A549 (cell line): ENCODE measurements around the gene FAM151B. TPM values are rescaled to one million over a fixed set of nuclear protein-coding genes. Genes with fewer than 3 reads are reported as not detected.

ENCODE experiments used
- ATAC-seq, 2 experiments: fragments of 200-7000 bp in 1 of 2; fragments of >200 bp in 1 of 2; cut with Nextera tagmentation in 1 of 2; cut with Tn5 transposase in 1 of 2; 3 replicates each; pipeline versions ENCODE4 v1.8.0 to v1.9.1; 2018 to 2020; ENCODE audit warnings: mild to moderate bottlenecking in 1 of 2, moderate library complexity in 1 of 2
- CTCF ChIA-PET: fragments of 300-600 bp; sonication (Branson Sonifier 250); formaldehyde crosslinking; extraction: SDS; loops from one replicate; lab custom pipeline; 2021; ENCODE audit warnings: antibody characterized with exemption, inconsistent platforms; lab: Yijun Ruan, JAX
- POLR2A ChIA-PET: fragments of 350-600 bp; formaldehyde crosslinking; extraction: SDS; loops from one replicate; lab custom pipeline; 2021; ENCODE audit warnings: antibody characterized with exemption, inconsistent platforms; lab: Yijun Ruan, JAX
- DNase-seq, 2 experiments: peaks; one replicate each; pipeline versions ENCODE4 v3.0.0 to v3.0.0-alpha.2; 2011 to 2016; ENCODE audit warnings: low read depth in 1 of 2, low spot score in 1 of 2
- FAIRE-seq: peaks from 2 replicates; lab custom pipeline; 2011; peaks lifted over from hg19 to GRCh38; lab: Jason Lieb, UNC
- H3K27ac ChIP-seq, 2 experiments: fragments of >200 bp; sonication (Bioruptor Twin); formaldehyde crosslinking; 3 replicates each; pipeline ENCODE4 v1.5.1; 2016 to 2017
- H3K4me1 ChIP-seq: fragments of >200 bp; sonication (Bioruptor Twin); formaldehyde crosslinking; 3 replicates; pipeline ENCODE4 v1.6.1; 2016
- H3K4me2 ChIP-seq: fragments of >200 bp; sonication (Bioruptor Twin); formaldehyde crosslinking; 3 replicates; pipeline ENCODE4 v1.6.1; 2016
- H3K4me3 ChIP-seq: fragments of >200 bp; sonication (Bioruptor Twin); formaldehyde crosslinking; 3 replicates; pipeline ENCODE4 v1.5.1; 2016
- H3K9me3 ChIP-seq: fragments of >200 bp; sonication (Bioruptor Twin); formaldehyde crosslinking; 3 replicates; pipeline ENCODE4 v1.6.1; 2016
- CBX2 ChIP-seq: fragments of 200-600 bp; sonication (generic); IDR thresholded peaks from 2 replicates; pipeline ENCODE4 v1.6.1; 2016; ENCODE audit warnings: low read depth, mild to moderate bottlenecking, borderline replicate concordance
- CTCF ChIP-seq: fragments of >200 bp; sonication (Bioruptor Twin); formaldehyde crosslinking; IDR thresholded peaks from 3 replicates; pipeline ENCODE4 v1.5.1; 2016
- EHF ChIP-seq: fragments of 250-450 bp; sonication (Bioruptor Pico); IDR thresholded peaks from 2 replicates; pipeline ENCODE4 v1.5.0; 2020; ENCODE audit warnings: mild to moderate bottlenecking
- ELK1 ChIP-seq: fragments of 150-350 bp; IDR thresholded peaks from 2 replicates; pipeline ENCODE4 v1.6.1; 2014; ENCODE audit warnings: low read depth, mild to moderate bottlenecking, low read length
- EP300 ChIP-seq, 2 experiments: fragments of >200 bp; sonication (Bioruptor Twin); formaldehyde crosslinking; IDR thresholded peaks; 2 replicates in 1 of 2; 3 replicates in 1 of 2; pipeline ENCODE4 v1.6.1; 2016 to 2017
- HDAC2 ChIP-seq: fragments of 200-600 bp; sonication (generic); IDR thresholded peaks from 2 replicates; pipeline ENCODE4 v1.6.1; 2016
- HEYL ChIP-seq: fragments of 250-450 bp; sonication (Bioruptor Pico); IDR thresholded peaks from 2 replicates; pipeline ENCODE4 v1.8.0; 2021; ENCODE audit warnings: mild to moderate bottlenecking, moderate library complexity
- HMGXB4 ChIP-seq: fragments of 250-450 bp; sonication (Bioruptor Pico); IDR thresholded peaks from 2 replicates; pipeline ENCODE4 v1.5.0; 2021; ENCODE audit warnings: mild to moderate bottlenecking, moderate library complexity, borderline replicate concordance
- HOXB13 ChIP-seq: fragments of 250-450 bp; sonication (Bioruptor Pico); IDR thresholded peaks from 2 replicates; pipeline ENCODE4 v1.5.0; 2020; ENCODE audit warnings: low read depth, mild to moderate bottlenecking, moderate library complexity
- KDM1A ChIP-seq: fragments of 200-600 bp; sonication (generic); IDR thresholded peaks from 2 replicates; pipeline ENCODE4 v1.6.1; 2016; ENCODE audit warnings: low read depth, mild to moderate bottlenecking
- KDM5A ChIP-seq: fragments of 200-600 bp; sonication (generic); IDR thresholded peaks from 2 replicates; pipeline ENCODE4 v1.6.1; 2016; ENCODE audit warnings: antibody characterized with exemption, mild to moderate bottlenecking
- MAX ChIP-seq: IDR thresholded peaks from 2 replicates; pipeline ENCODE4 v1.6.1; 2012
- MAZ ChIP-seq: fragments of 150-350 bp; IDR thresholded peaks from 2 replicates; pipeline ENCODE4 v1.6.1; 2014; ENCODE audit warnings: antibody characterized with exemption, low read depth, low read length, borderline replicate concordance
- MYC ChIP-seq: IDR thresholded peaks from 2 replicates; pipeline ENCODE4 v1.6.1; 2012; ENCODE audit warnings: mild to moderate bottlenecking, inconsistent platforms, low read length, improper control_type of control experiment, borderline replicate concordance
- NFE2L2 ChIP-seq: fragments of 150-350 bp; conservative IDR thresholded peaks from 2 replicates; pipeline ENCODE4 v1.6.1; 2014; ENCODE audit warnings: low read length
- NPAS2 ChIP-seq: fragments of 250-450 bp; sonication (Bioruptor Pico); IDR thresholded peaks from 2 replicates; pipeline ENCODE4 v1.8.0; 2022; ENCODE audit warnings: mild to moderate bottlenecking, moderate library complexity, borderline replicate concordance
- NR3C1 ChIP-seq: fragments of >200 bp; sonication (Bioruptor Twin); formaldehyde crosslinking; IDR thresholded peaks from 3 replicates; pipeline ENCODE4 v1.6.1; 2017
- PHF8 ChIP-seq: fragments of 200-600 bp; sonication (generic); IDR thresholded peaks from 2 replicates; pipeline ENCODE4 v1.6.1; 2016; ENCODE audit warnings: low read depth, mild to moderate bottlenecking, antibody characterized with exemption, moderate library complexity, borderline replicate concordance
- POLR2A ChIP-seq: IDR thresholded peaks from 2 replicates; pipeline ENCODE4 v1.6.1; 2012; ENCODE audit warnings: mild to moderate bottlenecking, low read length
- RAD21 ChIP-seq, 2 experiments: fragments of >200 bp in 1 of 2; sonication (Bioruptor Twin) in 1 of 2; formaldehyde crosslinking in 1 of 2; IDR thresholded peaks in 1 of 2; conservative IDR thresholded peaks in 1 of 2; 2 replicates in 1 of 2; 3 replicates in 1 of 2; pipeline ENCODE4 v1.6.1; 2012 to 2018; ENCODE audit warnings: inconsistent platforms in 1 of 2
- RARB ChIP-seq: fragments of 250-450 bp; sonication (Bioruptor Pico); IDR thresholded peaks from 2 replicates; pipeline ENCODE4 v1.8.0; 2021; ENCODE audit warnings: mild to moderate bottlenecking, moderate library complexity
- RFX5 ChIP-seq: fragments of 450-650 bp; IDR thresholded peaks from 2 replicates; pipeline ENCODE4 v1.7.1; 2014; ENCODE audit warnings: antibody characterized with exemption, mild to moderate bottlenecking, moderate library complexity
- RNF2 ChIP-seq: fragments of 200-600 bp; sonication (generic); IDR thresholded peaks from 2 replicates; pipeline ENCODE4 v1.6.1; 2016; ENCODE audit warnings: low read depth, mild to moderate bottlenecking, antibody characterized with exemption, moderate library complexity, borderline replicate concordance
- SREBF2 ChIP-seq: fragments of 450-650 bp; IDR thresholded peaks from 2 replicates; pipeline ENCODE4 v1.6.1; 2014; ENCODE audit warnings: mild to moderate bottlenecking, moderate library complexity
- TP53 ChIP-seq: fragments of 250-450 bp; sonication (Bioruptor Pico); IDR thresholded peaks from 2 replicates; pipeline ENCODE4 v1.5.0; 2021; ENCODE audit warnings: mild to moderate bottlenecking, moderate library complexity
- ZFP36 ChIP-seq: fragments of 450-650 bp; IDR thresholded peaks from 2 replicates; pipeline ENCODE4 v1.6.1; 2014; ENCODE audit warnings: borderline replicate concordance; ENCODE audit not compliant: partially characterized antibody
- WGBS: methylation state at CpG from one replicate; pipeline ENCODE4 v1.1.6; 2017; ENCODE audit errors: missing lambda C conversion rate; 5-methylcytosine and 5-hydroxymethylcytosine counted together
- polyA plus RNA-seq, 4 experiments: library from polyadenylated mRNA; depleted of rRNA in 3 of 4; stranded (reverse); fragments of >200 nt; fragmentation: RNase III in 1 of 4; extraction: RNeasy Plus Mini Kit Qiagen cat#74134 plus additional on column Dnase treatment in 1 of 4; gene quantifications; 2 replicates in 3 of 4; 3 replicates in 1 of 4; pipeline ENCODE4 v1.2.3, GENCODE V29; 2011 to 2017

Gene FAM151B
- polyA plus RNA-seq, 2 of the 4 experiments (the other 2 are of a cell fraction), result 2.2 to 3.2 TPM

GRCh38 chr5:80487444-80487828, 464 bp upstream of the FAM151B start:
- H3K9me3 ChIP-seq, result peaks cover 5% of the 10 kb centered on the region; the same call in 1 of the 3 replicates
- ChIA-PET CTCF (interaction anchor here (0.7 to 1.6 kb wide), 2 partner anchors 178 to 184 kb away, joined by 3 to 4 read pairs; no protein-coding TSS in a partner anchor), POLR2A (interaction anchor here (1.2 to 2.3 kb wide), 2 partner anchors 52 to 185 kb away, joined by 6 to 8 read pairs; no protein-coding TSS in a partner anchor)
- peak overlapping the region; percentile 81 to 87 for H3K27ac ChIP-seq
- peak overlapping the region; percentile 76 for H3K4me2 ChIP-seq
- peak overlapping the region; percentile 60 for H3K4me3 ChIP-seq
- ATAC-seq (no peak), FAIRE-seq (no peak), DNase-seq (no peak)
- 69% methylated on average over 18 of the region's 18 CpGs for WGBS
- H3K4me1 ChIP-seq, result peaks cover 14% of the 10 kb centered on the region; the same call in 1 of the 3 replicates
- TF ChIP-seq EHF, result no peak
- no peak for TF ChIP-seq KDM5A
- no peak for TF ChIP-seq PHF8
- TF ChIP-seq HDAC2, result no peak
- TF ChIP-seq RAD21 (conservative IDR thresholded peaks at IDR 0.05 in 1 of 2, IDR thresholded peaks at IDR 0.05 in 1 of 2), result no peak
- no peak for TF ChIP-seq MAZ
- TF ChIP-seq HMGXB4 (CRISPR knock-in tag), result no peak
- TF ChIP-seq RFX5, result no peak
- no peak for TF ChIP-seq TP53 (CRISPR knock-in tag)
- no peak for TF ChIP-seq SREBF2
- TF ChIP-seq RNF2, result no peak
- no peak for TF ChIP-seq ELK1
- no peak for TF ChIP-seq MAX
- TF ChIP-seq CBX2, result no peak
- no peak for TF ChIP-seq NR3C1
- no peak for TF ChIP-seq CTCF
- no peak for TF ChIP-seq POLR2A

- no peaks in the 10 kb centered on the region for H3K9me3 ChIP-seq
- TF ChIP-seq NR3C1 (no peak), EP300 (IDR thresholded peaks at IDR 0.05) (no peak), HOXB13 (CRISPR knock-in tag) (no peak), HEYL (CRISPR knock-in tag) (no peak), KDM1A (no peak), ZFP36 (no peak), RARB (CRISPR knock-in tag) (no peak), NFE2L2 (no peak), MYC (no peak), RAD21 (conservative IDR thresholded peaks at IDR 0.05 in 1 of 2, IDR thresholded peaks at IDR 0.05 in 1 of 2) (no peak), NPAS2 (CRISPR knock-in tag) (no peak)
- POLR2A ChIA-PET, result no interaction called here
- FAIRE-seq (no peak), DNase-seq (no peak), ATAC-seq (no peak)
- no peak overlapping the region for H3K4me3 ChIP-seq
- peaks cover 14% of the 10 kb centered on the region; the same call in 1 of the 3 replicates for H3K4me1 ChIP-seq
- no peak overlapping the region for H3K27ac ChIP-seq
- CTCF ChIA-PET, result no interaction called here
- H3K4me2 ChIP-seq, result no peak overlapping the region
- WGBS, result 88% methylated on average over 3 of the region's 3 CpGs
Measured at GRCh38 chr5:80491296-80491695, 3.4 kb downstream of the FAM151B start.
